SU-DHL-6 (cell line): ENCODE measurements around the gene LSM14B.

Experiments
- H2AFZ ChIP-seq: fragments of 200-600 bp; sonication (generic); 2 replicates; pipeline ENCODE4 v1.6.1; 2014; ENCODE audit warnings: low read depth, mild to moderate bottlenecking, moderate library complexity, mixed read lengths, antibody characterized with exemption, low read length; ENCODE audit not compliant: severe bottlenecking
- H3F3A ChIP-seq: fragments of 200-600 bp; shearing (Covaris generic); 2 replicates; pipeline ENCODE4 v1.6.0; 2016; ENCODE audit warnings: antibody characterized with exemption, mild to moderate bottlenecking; ENCODE audit not compliant: insufficient read depth
- H3K27ac ChIP-seq: fragments of 200-600 bp; sonication (generic); 2 replicates; pipeline ENCODE4 v1.5.1; 2016; ENCODE audit warnings: low read depth, mild to moderate bottlenecking, low read length, moderate library complexity, mixed read lengths
- H3K27me3 ChIP-seq: fragments of 200-600 bp; sonication (generic), shearing (Covaris generic); 2 replicates; pipeline ENCODE4 v1.6.0; 2014; ENCODE audit warnings: mild to moderate bottlenecking, low read length
- H3K36me3 ChIP-seq: fragments of 200-600 bp; sonication (generic); 2 replicates; pipeline ENCODE4 v1.6.1; 2014; ENCODE audit warnings: mild to moderate bottlenecking, low read length, mixed read lengths
- H3K4me2 ChIP-seq: fragments of 300-600, 200-600 bp; shearing (Covaris generic), sonication (generic); 2 replicates; pipeline ENCODE4 v1.6.0; 2014; ENCODE audit warnings: low read length, low read depth, mild to moderate bottlenecking; ENCODE audit not compliant: poor library complexity, severe bottlenecking
- H3K4me3 ChIP-seq: fragments of 200-600 bp; sonication (generic); 2 replicates; pipeline ENCODE4 v1.5.1; 2014; ENCODE audit warnings: antibody characterized with exemption, low read length, mild to moderate bottlenecking, mixed read lengths; ENCODE audit not compliant: insufficient read depth, poor library complexity, severe bottlenecking
- H3K79me2 ChIP-seq: fragments of 200-600 bp; sonication (generic); 2 replicates; pipeline ENCODE4 v1.6.1; 2014; ENCODE audit warnings: mild to moderate bottlenecking, low read length, moderate library complexity; ENCODE audit not compliant: insufficient read depth
- H3K9ac ChIP-seq: fragments of 200-600 bp; sonication (generic); 2 replicates; pipeline ENCODE4 v1.7.0; 2014; ENCODE audit warnings: mild to moderate bottlenecking, low read length
- H3K9me2 ChIP-seq: fragments of 200-600 bp; sonication (generic); replicated peaks from 2 replicates; pipeline ENCODE4 v1.6.1; 2014; ENCODE audit warnings: low read length; ENCODE audit not compliant: insufficient read depth
- H3K9me3 ChIP-seq: fragments of 200-600 bp; sonication (generic); 2 replicates; pipeline ENCODE4 v1.6.1; 2014; ENCODE audit warnings: low read length, mixed read lengths; ENCODE audit not compliant: insufficient read depth
- H4K20me1 ChIP-seq: fragments of 200-600 bp; sonication (generic); 2 replicates; pipeline ENCODE4 v1.6.1; 2014; ENCODE audit warnings: low read depth, mild to moderate bottlenecking, antibody characterized with exemption, low read length, moderate library complexity, mixed read lengths
- CTCF ChIP-seq: fragments of 200-600 bp; sonication (generic); IDR thresholded peaks from one replicate; pipeline ENCODE4 v1.5.1; 2017; ENCODE audit warnings: antibody characterized with exemption, mild to moderate bottlenecking, low read length, moderate library complexity; ENCODE audit not compliant: insufficient read depth, poor library complexity, severe bottlenecking
- EZH2phosphoT487 ChIP-seq: fragments of 200-600 bp; sonication (generic), shearing (Covaris generic); conservative IDR thresholded peaks from 2 replicates; pipeline ENCODE4 v1.6.1; 2018; ENCODE audit warnings: mild to moderate bottlenecking, antibody characterized with exemption, low read length, moderate library complexity, mixed read lengths

Gene LSM14B

GRCh38 chr20:62101078-62101477 lies 21.2 kb upstream of the LSM14B start:
- Histone ChIP-seq H3K9ac (no peak overlapping the region), H3K4me3 (no peak overlapping the region), H3K36me3 (no peaks in the 10 kb centered on the region), H3K9me2 (no peaks in the 10 kb centered on the region), H3K9me3 (no peaks in the 10 kb centered on the region), H3F3A (no peaks in the 10 kb centered on the region), H3K79me2 (no peaks in the 10 kb centered on the region), H3K27me3 (no peaks in the 10 kb centered on the region), H3K27ac (no peak overlapping the region), H2AFZ (no peak overlapping the region), H3K4me2 (no peak overlapping the region), H4K20me1 (no peaks in the 10 kb centered on the region)
- TF ChIP-seq CTCF, result no peak
- no peak for TF ChIP-seq EZH2phosphoT487

GRCh38 chr20:62103508-62104233 lies 18.6 kb upstream of the LSM14B start:
- H4K20me1 ChIP-seq, result no peaks in the 10 kb centered on the region
- no peak overlapping the region for H3K4me2 ChIP-seq
- H3K9ac ChIP-seq, result no peak overlapping the region
- H2AFZ ChIP-seq, result no peak overlapping the region
- H3K36me3 ChIP-seq, result no peaks in the 10 kb centered on the region
- no peak overlapping the region for H3K27ac ChIP-seq
- no peak overlapping the region for H3K4me3 ChIP-seq
- no peaks in the 10 kb centered on the region for H3F3A ChIP-seq
- H3K27me3 ChIP-seq, result no peaks in the 10 kb centered on the region
- peaks cover 16% of the 10 kb centered on the region; the same call in 1 of the 2 replicates for H3K9me3 ChIP-seq
- TF ChIP-seq EZH2phosphoT487, result no peak
- TF ChIP-seq CTCF, result no peak
- H3K79me2 ChIP-seq, result no peaks in the 10 kb centered on the region
- no peaks in the 10 kb centered on the region for H3K9me2 ChIP-seq

GRCh38 chr20:62104234-62104789 lies 18.0 kb upstream of the LSM14B start:
- Histone ChIP-seq H3K27ac (no peak overlapping the region), H4K20me1 (no peaks in the 10 kb centered on the region), H3K9ac (no peak overlapping the region), H3K36me3 (no peaks in the 10 kb centered on the region), H3K9me2 (no peaks in the 10 kb centered on the region), H3K4me3 (no peak overlapping the region), H3K4me2 (no peak overlapping the region), H3F3A (no peaks in the 10 kb centered on the region), H3K27me3 (no peaks in the 10 kb centered on the region), H3K9me3 (peaks cover 23% of the 10 kb centered on the region), H3K79me2 (no peaks in the 10 kb centered on the region), H2AFZ (no peak overlapping the region)
- TF ChIP-seq EZH2phosphoT487 (no peak), CTCF (no peak)
